ENCODE data around the gene IL22RA1.

Gene IL22RA1

GRCh38 chr1:24093732-24094131, 49.2 kb downstream of the IL22RA1 start:
- DNase-seq (ENCODE audit: low spot score in 2 of 2) = no peak
- no peak for ATAC-seq (replicated peaks; ENCODE audit: extremely low read depth, poor library complexity, severe bottlenecking)
- no peak overlapping the region for H3K27ac Mint-ChIP-seq (ENCODE audit: low read depth)
- H3K4me1 Mint-ChIP-seq = no peaks in the 10 kb centered on the region
- peaks cover 39% of the 10 kb centered on the region for H3K27me3 Mint-ChIP-seq
- no peaks in the 10 kb centered on the region for H3K36me3 Mint-ChIP-seq (ENCODE audit: insufficient read depth)
- H3K4me3 Mint-ChIP-seq = no peak overlapping the region
- H3K9me3 Mint-ChIP-seq = no peaks in the 10 kb centered on the region

DNA sequence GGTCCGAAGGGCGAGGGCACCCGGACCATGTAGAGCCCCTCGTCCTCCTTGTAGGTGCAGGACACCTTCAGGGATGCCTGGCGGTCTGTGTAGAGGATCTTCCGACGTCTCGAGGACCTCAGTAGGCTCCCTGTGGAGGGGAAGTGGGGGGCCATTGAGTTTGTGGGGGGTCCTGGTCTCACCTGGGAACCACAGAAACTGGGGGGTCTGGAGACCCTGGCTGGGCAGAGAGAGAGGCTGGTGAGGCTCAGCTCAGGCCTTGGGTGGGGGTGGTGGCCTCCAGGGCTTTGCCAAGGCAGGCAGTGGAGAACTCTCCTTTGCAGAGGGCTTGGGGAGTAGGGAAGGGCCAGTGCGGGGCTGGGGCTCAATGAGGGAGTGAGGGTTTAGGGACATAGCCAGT, 50.0 kb downstream of the IL22RA1 start:
- DNase-seq (ENCODE audit: low spot score in 2 of 2) (no peak), ATAC-seq (replicated peaks; ENCODE audit: extremely low read depth, poor library complexity, severe bottlenecking) (no peak)
- Mint-ChIP-seq H3K9me3 (no peaks in the 10 kb centered on the region), H3K36me3 (ENCODE audit: insufficient read depth) (no peaks in the 10 kb centered on the region), H3K4me3 (no peak overlapping the region), H3K27ac (ENCODE audit: low read depth) (no peak overlapping the region), H3K4me1 (no peaks in the 10 kb centered on the region), H3K27me3 (peaks cover 40% of the 10 kb centered on the region)

DNA sequence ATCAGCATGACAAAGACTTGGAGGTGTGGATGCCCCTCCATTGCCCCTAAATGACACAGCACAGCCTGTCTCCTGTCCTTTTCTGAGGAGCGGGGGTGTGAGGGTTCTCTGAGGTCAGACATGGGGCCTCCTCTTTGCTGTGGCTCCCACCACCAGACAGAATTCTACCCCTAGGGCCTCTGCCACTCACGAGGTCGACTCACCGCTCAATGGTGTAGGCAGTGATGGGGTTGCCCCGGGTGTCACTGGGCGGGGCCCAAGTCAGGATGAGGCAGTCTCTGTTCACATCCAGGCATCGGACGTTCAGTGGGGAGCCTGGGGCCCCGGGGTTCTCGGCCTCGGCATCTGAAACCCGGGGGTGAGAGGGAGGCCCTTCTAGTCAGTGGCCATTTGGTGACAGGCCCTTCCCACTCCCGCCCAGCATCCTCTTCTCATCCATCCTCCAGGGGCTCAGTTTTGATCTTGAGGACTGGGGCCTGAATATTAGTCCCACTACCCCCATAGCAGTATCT, 50.9 kb downstream of the IL22RA1 start:
- Mint-ChIP-seq H3K4me1 (no peaks in the 10 kb centered on the region), H3K4me3 (no peak overlapping the region), H3K36me3 (ENCODE audit: insufficient read depth) (peaks cover 2% of the 10 kb centered on the region), H3K27me3 (peaks cover 49% of the 10 kb centered on the region), H3K27ac (ENCODE audit: low read depth) (no peak overlapping the region), H3K9me3 (no peaks in the 10 kb centered on the region)
- DNase-seq (ENCODE audit: low spot score in 2 of 2) (no peak), ATAC-seq (replicated peaks; ENCODE audit: extremely low read depth, poor library complexity, severe bottlenecking) (no peak)

DNA sequence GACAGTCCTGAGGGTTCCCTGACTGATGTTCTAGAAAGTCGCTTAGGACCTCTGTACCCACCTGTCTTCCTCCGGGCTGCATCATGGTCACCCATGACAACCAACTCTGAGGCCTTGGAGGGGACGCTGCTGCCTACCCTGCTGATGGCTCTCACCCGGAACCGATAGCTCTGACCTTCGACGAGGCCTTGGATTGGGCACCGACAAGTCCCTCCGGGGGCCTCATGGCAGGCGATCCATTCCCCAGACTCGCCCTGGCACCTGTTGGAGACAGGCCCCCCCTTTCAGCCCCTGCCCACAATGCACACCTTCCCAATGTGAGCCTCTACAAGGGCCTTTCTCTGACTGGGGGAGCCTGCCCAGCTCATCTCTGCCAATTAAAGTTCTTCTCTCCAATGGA, 52.2 kb downstream of the IL22RA1 start:
- no peaks in the 10 kb centered on the region for H3K4me1 Mint-ChIP-seq
- ATAC-seq (replicated peaks; ENCODE audit: extremely low read depth, poor library complexity, severe bottlenecking) (no peak), DNase-seq (ENCODE audit: low spot score in 2 of 2) (no peak)
- no peaks in the 10 kb centered on the region for H3K9me3 Mint-ChIP-seq
- no peak overlapping the region for H3K27ac Mint-ChIP-seq (ENCODE audit: low read depth)
- no peak overlapping the region for H3K4me3 Mint-ChIP-seq
- H3K36me3 Mint-ChIP-seq (ENCODE audit: insufficient read depth) = peaks cover 2% of the 10 kb centered on the region
- peaks cover 46% of the 10 kb centered on the region for H3K27me3 Mint-ChIP-seq

- ATAC-seq (replicated peaks; ENCODE audit: extremely low read depth, poor library complexity, severe bottlenecking) = no peak
- DNase-seq (ENCODE audit: low spot score in 2 of 2) = no peak
- H3K27ac Mint-ChIP-seq (ENCODE audit: low read depth) = no peak overlapping the region
- H3K27me3 Mint-ChIP-seq = peaks cover 40% of the 10 kb centered on the region
- no peaks in the 10 kb centered on the region for H3K4me1 Mint-ChIP-seq
- peaks cover 2% of the 10 kb centered on the region for H3K36me3 Mint-ChIP-seq (ENCODE audit: insufficient read depth)
- H3K9me3 Mint-ChIP-seq = no peaks in the 10 kb centered on the region
- H3K4me3 Mint-ChIP-seq = no peak overlapping the region
Measured at GRCh38 chr1:24089743-24090555, 53.0 kb downstream of the IL22RA1 start.

- H3K4me3 Mint-ChIP-seq = no peak overlapping the region
- no peak for ATAC-seq (replicated peaks; ENCODE audit: extremely low read depth, poor library complexity, severe bottlenecking)
- H3K27me3 Mint-ChIP-seq = peaks cover 35% of the 10 kb centered on the region
- no peaks in the 10 kb centered on the region for H3K4me1 Mint-ChIP-seq
- no peak overlapping the region for H3K27ac Mint-ChIP-seq (ENCODE audit: low read depth)
- H3K9me3 Mint-ChIP-seq = no peaks in the 10 kb centered on the region
- no peak for DNase-seq (ENCODE audit: low spot score in 2 of 2)
- peaks cover 2% of the 10 kb centered on the region for H3K36me3 Mint-ChIP-seq (ENCODE audit: insufficient read depth)
Measured at GRCh38 chr1:24089027-24089742, 53.8 kb downstream of the IL22RA1 start.

DNA sequence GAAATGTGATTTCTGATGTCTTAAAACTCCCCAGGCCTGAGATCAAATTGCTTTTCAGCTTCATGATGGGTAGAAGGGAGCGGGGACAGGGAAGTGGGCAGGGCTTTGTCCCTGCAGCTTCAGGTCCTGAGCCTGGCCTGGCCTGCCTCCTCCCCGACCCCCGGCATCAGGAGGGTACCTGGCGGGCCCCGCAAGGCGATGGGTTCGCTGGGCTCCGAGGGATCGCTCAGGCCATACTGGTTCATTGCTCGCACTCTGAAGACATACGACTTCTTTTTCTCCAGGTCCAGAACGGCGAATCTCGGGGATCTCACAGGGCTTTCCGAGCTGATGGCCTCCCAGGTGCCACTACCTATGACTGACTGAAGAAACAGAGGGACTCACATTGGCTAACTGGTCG, 56.5 kb downstream of the IL22RA1 start:
- Mint-ChIP-seq H3K27ac (ENCODE audit: low read depth) (no peak overlapping the region), H3K36me3 (ENCODE audit: insufficient read depth) (peaks cover 2% of the 10 kb centered on the region), H3K4me1 (no peaks in the 10 kb centered on the region), H3K27me3 (peaks cover 23% of the 10 kb centered on the region), H3K4me3 (no peak overlapping the region), H3K9me3 (no peaks in the 10 kb centered on the region)
- ATAC-seq (replicated peaks; ENCODE audit: extremely low read depth, poor library complexity, severe bottlenecking) (no peak), DNase-seq (ENCODE audit: low spot score in 2 of 2) (no peak)

DNA sequence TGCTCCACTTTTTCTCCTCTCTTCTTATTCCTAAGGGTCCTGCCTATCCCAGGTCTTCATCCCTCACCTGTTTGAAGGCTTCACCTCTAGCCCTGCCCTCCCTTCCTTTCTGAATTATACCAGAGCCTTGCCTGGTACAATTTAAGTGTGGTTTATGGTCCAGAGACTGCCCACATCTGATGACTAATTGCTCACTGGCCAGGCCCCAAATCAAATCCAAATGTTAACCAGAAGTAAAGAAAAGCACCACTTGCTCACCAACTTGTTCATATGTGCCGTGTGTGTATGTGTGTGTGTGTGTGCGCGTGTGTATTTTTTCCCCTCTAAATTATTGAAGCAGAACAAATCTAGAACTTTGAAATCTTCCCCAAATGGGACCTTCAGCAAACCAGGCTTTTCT, 57.4 kb downstream of the IL22RA1 start:
- ATAC-seq (replicated peaks; ENCODE audit: extremely low read depth, poor library complexity, severe bottlenecking) (no peak), DNase-seq (ENCODE audit: low spot score in 2 of 2) (no peak)
- peaks cover 2% of the 10 kb centered on the region for H3K36me3 Mint-ChIP-seq (ENCODE audit: insufficient read depth)
- no peak overlapping the region for H3K4me3 Mint-ChIP-seq
- no peak overlapping the region for H3K27ac Mint-ChIP-seq (ENCODE audit: low read depth)
- peaks cover 23% of the 10 kb centered on the region for H3K27me3 Mint-ChIP-seq
- H3K9me3 Mint-ChIP-seq = no peaks in the 10 kb centered on the region
- no peaks in the 10 kb centered on the region for H3K4me1 Mint-ChIP-seq

- Mint-ChIP-seq H3K4me1 (no peaks in the 10 kb centered on the region), H3K9me3 (no peaks in the 10 kb centered on the region), H3K27ac (ENCODE audit: low read depth) (no peak overlapping the region), H3K27me3 (peaks cover 18% of the 10 kb centered on the region), H3K4me3 (no peak overlapping the region), H3K36me3 (ENCODE audit: insufficient read depth) (peaks cover 2% of the 10 kb centered on the region)
- ATAC-seq (replicated peaks; ENCODE audit: extremely low read depth, poor library complexity, severe bottlenecking) = no peak
- no peak for DNase-seq (ENCODE audit: low spot score in 2 of 2)
Measured at GRCh38 chr1:24085007-24085406, 57.9 kb downstream of the IL22RA1 start.

DNA sequence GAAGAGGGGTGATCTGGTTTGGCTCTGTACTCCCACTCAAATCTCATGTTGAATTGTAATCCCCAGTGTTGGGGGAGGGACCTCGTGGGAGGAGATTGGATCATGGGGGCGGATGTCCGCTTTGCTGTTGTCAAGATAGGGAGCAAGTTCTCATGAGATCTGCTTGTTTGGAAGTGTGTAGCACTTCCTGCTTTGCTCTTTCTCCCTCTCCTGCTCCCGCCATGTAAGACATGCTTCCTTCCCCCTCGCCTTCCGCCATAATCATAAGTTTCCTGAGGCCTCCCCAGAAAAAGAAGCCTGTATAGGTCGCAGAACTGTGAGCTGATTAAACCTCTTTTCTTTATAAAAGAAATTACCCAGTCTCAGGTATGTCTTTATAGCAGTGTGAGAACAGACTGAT, 58.9 kb downstream of the IL22RA1 start:
- DNase-seq (ENCODE audit: low spot score in 2 of 2) = no peak
- no peak overlapping the region for H3K4me3 Mint-ChIP-seq
- H3K4me1 Mint-ChIP-seq = no peaks in the 10 kb centered on the region
- no peak for ATAC-seq (replicated peaks; ENCODE audit: extremely low read depth, poor library complexity, severe bottlenecking)
- peaks cover 15% of the 10 kb centered on the region for H3K27me3 Mint-ChIP-seq
- H3K27ac Mint-ChIP-seq (ENCODE audit: low read depth) = no peak overlapping the region
- no peaks in the 10 kb centered on the region for H3K9me3 Mint-ChIP-seq
- H3K36me3 Mint-ChIP-seq (ENCODE audit: insufficient read depth) = peaks cover 2% of the 10 kb centered on the region

DNA sequence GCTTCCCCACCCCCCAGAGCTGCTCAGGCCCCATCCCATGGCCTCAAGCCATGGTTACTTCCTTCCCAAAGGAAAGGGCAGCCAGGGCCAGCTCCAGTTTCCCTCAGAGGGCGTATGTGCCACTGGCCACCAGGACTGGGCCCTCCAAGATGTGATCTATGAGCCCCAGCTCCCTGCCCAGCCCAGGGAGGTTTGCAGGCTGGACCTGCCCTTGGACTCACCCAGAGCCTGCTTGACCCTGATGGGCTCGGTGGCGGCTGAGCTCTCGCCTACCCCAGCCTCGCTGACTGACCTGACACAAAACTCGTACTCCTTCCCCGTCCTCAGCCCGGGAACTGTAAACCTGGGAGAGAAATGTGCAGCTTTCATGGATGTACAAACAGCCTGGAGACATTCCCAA, 60.6 kb downstream of the IL22RA1 start:
- Mint-ChIP-seq H3K36me3 (ENCODE audit: insufficient read depth) (peaks cover 2% of the 10 kb centered on the region), H3K27me3 (peaks cover 9% of the 10 kb centered on the region), H3K4me3 (no peak overlapping the region), H3K9me3 (no peaks in the 10 kb centered on the region), H3K27ac (ENCODE audit: low read depth) (no peak overlapping the region), H3K4me1 (no peaks in the 10 kb centered on the region)
- no peak for DNase-seq (ENCODE audit: low spot score in 2 of 2)
- ATAC-seq (replicated peaks; ENCODE audit: extremely low read depth, poor library complexity, severe bottlenecking) = no peak

DNA sequence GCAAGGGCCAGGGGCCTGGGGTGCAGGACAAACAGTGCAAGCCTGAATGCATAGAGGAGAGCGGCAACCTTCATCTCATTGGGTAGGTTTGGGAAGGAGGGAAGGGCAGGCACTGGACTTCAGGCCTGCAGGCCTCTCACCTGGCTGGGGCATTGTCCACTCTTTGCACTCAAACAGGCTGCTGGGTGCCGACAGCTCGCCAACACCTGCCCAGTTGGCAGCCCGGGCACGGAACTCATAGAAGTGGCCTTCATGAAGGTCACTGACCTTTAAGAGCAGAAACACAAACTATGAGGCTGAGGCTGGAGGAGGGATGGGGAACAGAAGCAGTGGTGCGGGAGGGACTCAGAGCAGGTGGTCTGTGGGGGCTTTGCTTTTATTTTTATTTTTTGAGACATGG, 61.8 kb downstream of the IL22RA1 start:
- Mint-ChIP-seq H3K4me3 (no peak overlapping the region), H3K9me3 (no peaks in the 10 kb centered on the region), H3K4me1 (no peaks in the 10 kb centered on the region), H3K27ac (ENCODE audit: low read depth) (no peak overlapping the region), H3K27me3 (no peaks in the 10 kb centered on the region), H3K36me3 (ENCODE audit: insufficient read depth) (no peaks in the 10 kb centered on the region)
- no peak for DNase-seq (ENCODE audit: low spot score in 2 of 2)
- ATAC-seq (replicated peaks; ENCODE audit: extremely low read depth, poor library complexity, severe bottlenecking) = no peak

- H3K27ac Mint-ChIP-seq (ENCODE audit: low read depth) = no peak overlapping the region
- H3K4me3 Mint-ChIP-seq = no peak overlapping the region
- DNase-seq (ENCODE audit: low spot score in 2 of 2) (no peak), ATAC-seq (replicated peaks; ENCODE audit: extremely low read depth, poor library complexity, severe bottlenecking) (no peak)
- H3K4me1 Mint-ChIP-seq = no peaks in the 10 kb centered on the region
- H3K9me3 Mint-ChIP-seq = no peaks in the 10 kb centered on the region
- H3K36me3 Mint-ChIP-seq (ENCODE audit: insufficient read depth) = peaks cover 2% of the 10 kb centered on the region
- H3K27me3 Mint-ChIP-seq = no peaks in the 10 kb centered on the region
Measured at GRCh38 chr1:24080131-24080530, 62.8 kb downstream of the IL22RA1 start.

All from central memory CD8-positive, alpha-beta T cell (primary cell).